K562 (cell line): Measurements from ENCODE around the gene ZDHHC14. TPM values are rescaled to one million over a fixed set of nuclear protein-coding genes. Genes with fewer than 3 reads are reported as not detected.
A peak's percentile ranks its signal among the peaks of the same experiment; 100 is the strongest.

ENCODE experiments used
- ATAC-seq: fragments of 200-7000 bp; cut with Tn5 transposase; 3 replicates; pipeline ENCODE4 v1.9.1; 2020; ENCODE audit warnings: moderate library complexity
- BruUV-seq: library from RNA; stranded (reverse); fragments of 400-500 nt; replicated peaks from 2 replicates; lab custom pipeline; 2021; lab: Mats Ljungman, UMichigan
- CTCF ChIA-PET: fragments of 300-600 bp; formaldehyde crosslinking; extraction: SDS; loops from one replicate; lab custom pipeline; 2021; ENCODE audit warnings: low intra/inter-chr PET ratio; lab: Yijun Ruan, JAX
- POLR2A ChIA-PET: fragments of 300-600, 350-650 bp; sonication (Branson Sonifier 250); formaldehyde crosslinking; extraction: SDS; loops from one replicate; lab custom pipeline; 2021; ENCODE audit warnings: antibody characterized with exemption, inconsistent platforms; lab: Yijun Ruan, JAX
- DNase-seq, 4 experiments: peaks; one replicate each; pipeline versions ENCODE4 v3.0.0 to v3.0.0-alpha.2; 2011 to 2018; ENCODE audit warnings: low spot score in 3 of 4, mixed read lengths in 3 of 4; ENCODE audit errors: extremely low read depth in 1 of 4
- FAIRE-seq: peaks from 2 replicates; lab custom pipeline; 2011; peaks lifted over from hg19 to GRCh38; lab: Jason Lieb, UNC
- H2AFZ ChIP-seq: 2 replicates; pipeline ENCODE4 v1.6.0; 2011; ENCODE audit warnings: low read depth, low read length, control low read depth, inconsistent platforms
- H3K27ac ChIP-seq: fragments of 200-600 bp; 3 replicates; pipeline ENCODE4 v1.8.0; 2011; ENCODE audit warnings: low read depth, mild to moderate bottlenecking, control low read depth, inconsistent platforms, low read length, moderate library complexity, mixed read lengths; ENCODE audit errors: extremely low read depth
- H3K27me3 ChIP-seq, 2 experiments: fragments of 300-600 bp in 1 of 2; 2 replicates in 1 of 2; 3 replicates in 1 of 2; pipeline versions ENCODE4 v1.6.0 to v1.8.0; 2011; ENCODE audit warnings: inconsistent platforms in 2 of 2, low read length in 2 of 2, mild to moderate bottlenecking in 1 of 2, mixed read lengths in 1 of 2, moderate library complexity in 1 of 2; ENCODE audit not compliant: control insufficient read depth in 2 of 2, insufficient read depth in 2 of 2
- H3K36me3 ChIP-seq: fragments of 300-600 bp; 3 replicates; pipeline ENCODE4 v1.8.0; 2011; ENCODE audit warnings: mild to moderate bottlenecking, low read length, inconsistent platforms; ENCODE audit not compliant: control insufficient read depth, insufficient read depth
- H3K4me1 ChIP-seq, 2 experiments: fragments of 200-600 bp in 1 of 2; replicated peaks in 1 of 2; 2 replicates in 1 of 2; 3 replicates in 1 of 2; pipeline versions ENCODE4 v1.5.1 to v1.8.0; 2011; ENCODE audit warnings: inconsistent platforms in 2 of 2, low read length in 2 of 2, mild to moderate bottlenecking in 1 of 2, mixed read lengths in 1 of 2, moderate library complexity in 1 of 2; ENCODE audit not compliant: control insufficient read depth in 2 of 2, insufficient read depth in 2 of 2
- H3K4me2 ChIP-seq: 2 replicates; pipeline ENCODE4 v1.6.1; 2011; ENCODE audit warnings: low read length, control low read depth, inconsistent platforms, mixed read lengths; ENCODE audit not compliant: insufficient read depth
- H3K4me3 ChIP-seq: fragments of 200-600 bp; sonication (generic), shearing (Covaris generic); 2 replicates; pipeline ENCODE4 v1.5.1; 2016; ENCODE audit warnings: control low read depth, inconsistent platforms
- H3K79me2 ChIP-seq: fragments of 200-600 bp; 3 replicates; pipeline ENCODE4 v1.8.0; 2011; ENCODE audit warnings: low read length, inconsistent platforms; ENCODE audit not compliant: control insufficient read depth, insufficient read depth
- H3K9ac ChIP-seq, 2 experiments: 2 replicates each; pipeline versions ENCODE4 v1.6.0 to v1.6.1; 2011; ENCODE audit warnings: low read depth in 2 of 2, low read length in 2 of 2, control low read depth in 1 of 2, inconsistent platforms in 1 of 2, mild to moderate bottlenecking in 1 of 2, mixed read lengths in 1 of 2; ENCODE audit not compliant: insufficient read depth in 1 of 2
- H3K9me1 ChIP-seq: one replicate; pipeline ENCODE4 v1.6.0; 2011; ENCODE audit warnings: inconsistent platforms, mild to moderate bottlenecking, low read length, moderate library complexity; ENCODE audit not compliant: control insufficient read depth, insufficient read depth
- H3K9me3 ChIP-seq: replicated peaks from 2 replicates; pipeline ENCODE4 v1.5.1; 2011; ENCODE audit warnings: low read depth, low read length, inconsistent platforms; ENCODE audit not compliant: control insufficient read depth, insufficient read depth
- H4K20me1 ChIP-seq: replicated peaks from 2 replicates; pipeline ENCODE4 v1.6.1; 2011; ENCODE audit warnings: low read length, inconsistent platforms, mixed read lengths; ENCODE audit not compliant: control insufficient read depth, insufficient read depth
- ATF3 ChIP-seq, 2 experiments: fragments of 450-650 bp in 1 of 2; sonication (generic) in 1 of 2; formaldehyde crosslinking in 1 of 2; IDR thresholded peaks in 1 of 2; conservative IDR thresholded peaks in 1 of 2; 2 replicates each; pipeline versions ENCODE4 v1.6.1 to v1.8.1; 2016 to 2023; ENCODE audit warnings: mild to moderate bottlenecking in 2 of 2, moderate library complexity in 2 of 2, inconsistent platforms in 1 of 2, missing genetic modification reagents in 1 of 2
- BRCA1 ChIP-seq, 2 experiments: fragments of 450-650 bp in 1 of 2; sonication (generic) in 1 of 2; formaldehyde crosslinking in 1 of 2; IDR thresholded peaks; 2 replicates each; pipeline versions ENCODE4 v1.5.0 to v1.6.1; 2017 to 2020; ENCODE audit warnings: mild to moderate bottlenecking in 1 of 2, missing genetic modification reagents in 1 of 2
- JUND ChIP-seq, 2 experiments: IDR thresholded peaks; 2 replicates in 1 of 2; 3 replicates in 1 of 2; pipeline ENCODE4 v1.6.1; 2011; ENCODE audit warnings: borderline replicate concordance in 2 of 2, low read depth in 2 of 2, low read length in 2 of 2, improper control_type of control experiment in 1 of 2, missing biosample characterization in 1 of 2, missing genetic modification characterization in 1 of 2, missing genetic modification reagents in 1 of 2
- KDM1A ChIP-seq, 2 experiments: fragments of 450-650 bp; IDR thresholded peaks; 2 replicates each; pipeline ENCODE4 v1.6.1; 2016; ENCODE audit warnings: mild to moderate bottlenecking in 2 of 2
- MEIS2 ChIP-seq: fragments of 450-650 bp; IDR thresholded peaks from 2 replicates; pipeline ENCODE4 v1.6.1; 2014; ENCODE audit warnings: mild to moderate bottlenecking; ENCODE audit not compliant: partially characterized antibody
- XRCC3 ChIP-seq: fragments of 450-650 bp; IDR thresholded peaks from 2 replicates; pipeline ENCODE4 v1.6.1; 2017; ENCODE audit warnings: mild to moderate bottlenecking, moderate library complexity
- WGBS: fragments of 100-300 bp; shearing (Covaris generic); methylation state at CpG from one replicate; pipeline ENCODE4 v1.1.6; 2016; ENCODE audit warnings: low coverage, mixed read lengths; ENCODE audit not compliant: insufficient coverage; ENCODE audit errors: missing lambda C conversion rate; 5-methylcytosine and 5-hydroxymethylcytosine counted together
- in situ Hi-C: fragments of 300-500 bp; cut with MboI; formaldehyde crosslinking; loops from 4 replicates; pipeline ENCODE4 v1.15.0; 2018; ENCODE audit warnings: inconsistent platforms, mixed read lengths
- intact Hi-C: fragments of 100-400 bp; cut with micrococcal nuclease; formaldehyde crosslinking; loops from 2 replicates; pipeline ENCODE4 v1.14.2; 2022
- polyA plus RNA-seq, 8 experiments: library from polyadenylated mRNA; depleted of rRNA in 4 of 8; stranded (reverse) in 5 of 8; unstranded in 3 of 8; fragments of >200 nt; fragmentation: Nextera tagmentation in 2 of 8; fragmentation: Illumina TruSeq in 1 of 8; extraction: Ambion mirVana in 2 of 8; extraction: Trizol in 1 of 8; gene quantifications; 2 replicates each; pipeline versions ENCODE4 v1.2.1 to v1.2.3, GENCODE V29; 2011 to 2014; ENCODE audit warnings: inconsistent platforms in 1 of 8, missing spikeins in 1 of 8
- total RNA-seq, 7 experiments: library from RNA; depleted of rRNA in 6 of 7; stranded (reverse); fragments of >200 nt in 6 of 7; fragmentation: Illumina TruSeq in 2 of 7; extraction: Trizol in 2 of 7; gene quantifications; 2 replicates each; pipeline versions ENCODE4 v1.2.1 to v1.2.3, GENCODE V29; 2011 to 2021; ENCODE audit warnings: low replicate concordance in 1 of 7
- TF ChIP-seq, protein P1 (sequence below): fragments of 450-650 bp; IDR thresholded peaks from 2 replicates; pipeline ENCODE4 v1.6.1; 2016
- TF ChIP-seq, protein P2 (sequence below): sonication (generic); formaldehyde crosslinking; IDR thresholded peaks from 2 replicates; pipeline ENCODE4 v1.8.0; 2022; ENCODE audit warnings: missing genetic modification reagents, mild to moderate bottlenecking, moderate library complexity, borderline replicate concordance
- TF ChIP-seq, protein P3 (sequence below), 2 experiments: IDR thresholded peaks in 1 of 2; conservative IDR thresholded peaks in 1 of 2; 2 replicates each; pipeline ENCODE4 v1.6.1; 2016; ENCODE audit warnings: low read depth in 2 of 2, mild to moderate bottlenecking in 1 of 2, missing compliant biosample characterization in 1 of 2, missing genetic modification characterization in 1 of 2, moderate library complexity in 1 of 2

Gene ZDHHC14
- total and polyA plus RNA-seq, 9 of the 15 experiments (the other 6 are each of a cell fraction or from before 2014, with no cell fraction given) = 0.92 to 23.1 (median 13.8) TPM

DNA sequence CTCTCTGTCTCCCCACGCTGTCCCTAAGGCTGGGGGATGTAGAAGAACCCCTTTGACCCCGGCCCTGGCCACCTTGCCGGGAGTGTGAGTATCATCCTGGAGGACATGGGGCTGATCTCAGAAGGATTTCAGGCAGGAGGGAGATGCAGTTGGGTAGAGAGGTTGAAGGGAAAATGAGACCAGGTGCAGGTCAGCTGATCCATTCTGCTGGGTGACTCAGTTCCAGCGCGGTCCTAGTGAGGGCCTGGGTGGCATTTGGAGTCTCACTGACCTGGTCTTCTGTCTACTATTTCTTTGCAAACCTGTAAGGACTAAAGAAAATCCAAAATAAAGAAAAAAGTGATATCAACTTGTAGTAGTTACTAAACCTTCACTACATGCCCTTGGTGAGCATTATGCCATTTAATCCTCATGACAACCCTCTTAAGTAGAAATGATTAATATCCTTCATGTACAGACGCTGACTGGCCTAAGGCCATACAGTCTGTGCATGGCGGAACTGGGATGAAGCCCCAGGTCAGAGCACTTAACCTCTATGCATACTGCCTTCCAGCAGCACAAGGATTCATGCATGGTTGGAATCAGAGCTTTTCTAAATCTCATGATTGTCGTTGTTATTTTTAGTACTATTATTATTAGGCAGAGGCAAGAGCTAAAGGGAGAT is 106.3 kb downstream of the ZDHHC14 start:
- Histone ChIP-seq H3K36me3 (no peaks in the 10 kb centered on the region), H3K4me1 (peaks cover 19 to 24% of the 10 kb centered on the region in 2 experiments; a peak in 4 of 5 replicates), H3K79me2 (peaks cover 25% of the 10 kb centered on the region; the same call in 2 of the 3 replicates), H4K20me1 (no peaks in the 10 kb centered on the region), H3K27ac (no peak overlapping the region), H3K9ac (peak overlapping the region in 1 of 2 experiments; percentile 15; a peak in 1 of 4 replicates), H3K4me3 (no peak overlapping the region), H3K9me1 (no peaks in the 10 kb centered on the region), H3K27me3 (no peaks in the 10 kb centered on the region), H3K4me2 (no peak overlapping the region), H3K9me3 (no peaks in the 10 kb centered on the region), H2AFZ (no peak overlapping the region)
- ChIA-PET POLR2A (interaction anchor here (0.6 to 1.5 kb wide), 6 partner anchors 10 to 59 kb away, joined by 3 to 4 read pairs (median 3); no protein-coding TSS in a partner anchor), CTCF (no interaction called here)
- BruUV-seq = no TSS peak
- no peak for DNase-seq
- in situ Hi-C loops = no loop called here
- ATAC-seq = peak; percentile 8; the same call in 2 of the 3 replicates
- 67% methylated on average over 8 of the region's 8 CpGs for WGBS
- intact Hi-C loops = no loop called here
- FAIRE-seq = peak; percentile 40
- TF ChIP-seq, protein P1, sequence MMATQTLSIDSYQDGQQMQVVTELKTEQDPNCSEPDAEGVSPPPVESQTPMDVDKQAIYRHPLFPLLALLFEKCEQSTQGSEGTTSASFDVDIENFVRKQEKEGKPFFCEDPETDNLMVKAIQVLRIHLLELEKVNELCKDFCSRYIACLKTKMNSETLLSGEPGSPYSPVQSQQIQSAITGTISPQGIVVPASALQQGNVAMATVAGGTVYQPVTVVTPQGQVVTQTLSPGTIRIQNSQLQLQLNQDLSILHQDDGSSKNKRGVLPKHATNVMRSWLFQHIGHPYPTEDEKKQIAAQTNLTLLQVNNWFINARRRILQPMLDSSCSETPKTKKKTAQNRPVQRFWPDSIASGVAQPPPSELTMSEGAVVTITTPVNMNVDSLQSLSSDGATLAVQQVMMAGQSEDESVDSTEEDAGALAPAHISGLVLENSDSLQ = peak; percentile 46; the same call in 1 of the 2 replicates
- no peak for TF ChIP-seq BRCA1 (IDR thresholded peaks at IDR 0.05)
- no peak for TF ChIP-seq BRCA1 (CRISPR knock-in tag; IDR thresholded peaks at IDR 0.05)
- TF ChIP-seq, protein P2, sequence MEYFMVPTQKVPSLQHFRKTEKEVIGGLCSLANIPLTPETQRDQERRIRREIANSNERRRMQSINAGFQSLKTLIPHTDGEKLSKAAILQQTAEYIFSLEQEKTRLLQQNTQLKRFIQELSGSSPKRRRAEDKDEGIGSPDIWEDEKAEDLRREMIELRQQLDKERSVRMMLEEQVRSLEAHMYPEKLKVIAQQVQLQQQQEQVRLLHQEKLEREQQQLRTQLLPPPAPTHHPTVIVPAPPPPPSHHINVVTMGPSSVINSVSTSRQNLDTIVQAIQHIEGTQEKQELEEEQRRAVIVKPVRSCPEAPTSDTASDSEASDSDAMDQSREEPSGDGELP (CRISPR knock-in tag) = peak; percentile 18; the same call in 1 of the 2 replicates
- peak; percentile 39 to 45; a peak in 1 of 4 replicates for TF ChIP-seq KDM1A (IDR thresholded peaks at IDR 0.05)
- peak; percentile 85 for TF ChIP-seq MEIS2
- TF ChIP-seq XRCC3 = no peak
- TF ChIP-seq JUND (IDR thresholded peaks at IDR 0.05; ENCODE audit: borderline replicate concordance, low read depth, low read length) = peak; percentile 25; the same call in 1 of the 2 replicates
- no peak for TF ChIP-seq JUND (tag; IDR thresholded peaks at IDR 0.05; ENCODE audit: borderline replicate concordance, low read depth, low read length)
- TF ChIP-seq, protein P3, sequence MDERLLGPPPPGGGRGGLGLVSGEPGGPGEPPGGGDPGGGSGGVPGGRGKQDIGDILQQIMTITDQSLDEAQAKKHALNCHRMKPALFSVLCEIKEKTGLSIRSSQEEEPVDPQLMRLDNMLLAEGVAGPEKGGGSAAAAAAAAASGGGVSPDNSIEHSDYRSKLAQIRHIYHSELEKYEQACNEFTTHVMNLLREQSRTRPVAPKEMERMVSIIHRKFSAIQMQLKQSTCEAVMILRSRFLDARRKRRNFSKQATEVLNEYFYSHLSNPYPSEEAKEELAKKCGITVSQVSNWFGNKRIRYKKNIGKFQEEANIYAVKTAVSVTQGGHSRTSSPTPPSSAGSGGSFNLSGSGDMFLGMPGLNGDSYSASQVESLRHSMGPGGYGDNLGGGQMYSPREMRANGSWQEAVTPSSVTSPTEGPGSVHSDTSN (CRISPR knock-in tag; IDR thresholded peaks at IDR 0.05; ENCODE audit: low read depth) = no peak
- TF ChIP-seq, protein P3 (tag; conservative IDR thresholded peaks at IDR 0.05; ENCODE audit: low read depth) = peak; percentile 80
- TF ChIP-seq ATF3 (IDR thresholded peaks at IDR 0.05) = peak; percentile 29; the same call in 1 of the 2 replicates
- TF ChIP-seq ATF3 (CRISPR knock-in tag; conservative IDR thresholded peaks at IDR 0.05) = no peak
